ENCODE measurements around the gene PTGER2. TPM values are rescaled to one million over a fixed set of nuclear protein-coding genes. Genes with fewer than 3 reads are reported as not detected.

PTGER2 gene, protein sequence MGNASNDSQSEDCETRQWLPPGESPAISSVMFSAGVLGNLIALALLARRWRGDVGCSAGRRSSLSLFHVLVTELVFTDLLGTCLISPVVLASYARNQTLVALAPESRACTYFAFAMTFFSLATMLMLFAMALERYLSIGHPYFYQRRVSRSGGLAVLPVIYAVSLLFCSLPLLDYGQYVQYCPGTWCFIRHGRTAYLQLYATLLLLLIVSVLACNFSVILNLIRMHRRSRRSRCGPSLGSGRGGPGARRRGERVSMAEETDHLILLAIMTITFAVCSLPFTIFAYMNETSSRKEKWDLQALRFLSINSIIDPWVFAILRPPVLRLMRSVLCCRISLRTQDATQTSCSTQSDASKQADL
- 1 to 10 TPM; 4.3 to 4.8 TPM for total RNA-seq
- 90.8 TPM for polyA plus RNA-seq (2013, experiment 1 of 2)
- polyA plus RNA-seq (2013, experiment 2 of 2) = 85.5 TPM
- 4.6 to 245 (median 23.8) reads per million in 172 experiments for total RNA-seq

DNA sequence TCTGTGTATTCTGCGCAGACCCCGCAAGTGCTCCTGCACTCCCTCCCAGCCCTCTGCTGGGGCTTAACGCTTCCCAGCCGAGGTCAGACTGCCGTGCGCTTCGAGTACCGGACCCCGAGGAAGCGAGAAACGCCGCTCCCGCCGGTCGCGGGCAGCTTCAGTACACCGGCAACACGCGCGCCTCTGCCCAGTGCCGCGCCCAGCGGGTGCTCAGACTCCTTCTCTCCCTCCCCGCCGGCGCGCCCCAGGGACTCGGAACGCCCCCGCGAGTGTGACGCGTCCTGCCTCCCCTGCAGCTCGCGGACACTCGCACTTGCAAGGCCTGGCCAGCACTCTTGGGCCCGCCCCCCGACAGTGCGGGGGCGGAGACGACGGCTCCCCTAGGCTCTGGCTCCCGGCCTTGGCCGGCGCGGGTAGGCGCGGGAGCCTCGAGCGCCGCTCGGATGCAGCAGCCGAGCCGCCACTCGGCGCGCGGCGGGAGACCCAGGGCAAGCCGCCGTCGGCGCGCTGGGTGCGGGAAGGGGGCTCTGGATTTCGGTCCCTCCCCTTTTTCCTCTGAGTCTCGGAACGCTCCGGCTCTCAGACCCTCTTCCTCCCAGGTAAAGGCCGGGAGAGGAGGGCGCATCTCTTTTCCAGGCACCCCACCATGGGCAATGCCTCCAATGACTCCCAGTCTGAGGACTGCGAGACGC, at the start of gene PTGER2:
PTGER2 (plus strand) TSS at position 410 of the 692 bp plus-strand sequence; CDS start at position 647, 237 bp downstream.
- H3K9me3 ChIP-seq (ENCODE audit: control insufficient read depth in 1 of 2, insufficient read depth in 1 of 2, low read length in 2 of 2) = peaks cover 0 to 5% of the 10 kb centered on the region in 2 experiments
- no peaks in the 10 kb centered on the region for H3K9me3 Mint-ChIP-seq
- peak within 1 kb of the TSS; percentile 77 for H3K27ac Mint-ChIP-seq
- no peaks in the 10 kb centered on the region for H3K27me3 ChIP-seq (ENCODE audit: control insufficient read depth in 1 of 2, insufficient read depth in 2 of 2, low read length in 2 of 2)
- peaks cover 47% of the 10 kb centered on the region for H3K27me3 Mint-ChIP-seq
- H3K4me3 Mint-ChIP-seq = peak within 1 kb of the TSS; percentile 97
- peaks cover 12% of the 10 kb centered on the region for H3K36me3 Mint-ChIP-seq (ENCODE audit: low read depth)
- TF ChIP-seq CTCF (IDR thresholded peaks at IDR 0.05) = no peak
- peak; percentile 33 to 91 (median 58) for DNase-seq
- H3K4me1 ChIP-seq (ENCODE audit: insufficient read depth, low read length) = peaks cover 62% of the 10 kb centered on the region
- peak within 1 kb of the TSS; percentile 97 for H3K4me3 ChIP-seq (ENCODE audit: low read length)
- peaks cover 67% of the 10 kb centered on the region for H3K4me1 Mint-ChIP-seq (ENCODE audit: low read depth)
- H3K36me3 ChIP-seq (ENCODE audit: insufficient read depth, low read length) = peaks cover 8% of the 10 kb centered on the region
- ChIA-PET POLR2A (interaction anchor here (0.6 to 2.1 kb wide), 5 partner anchors 12 to 237 kb away, joined by 3 to 10 read pairs (median 6); partner anchors contain the start of gene TXNDC16), CTCF (interaction anchor here (1.1 kb wide), 1 partner anchor 9 kb away, joined by 3 read pairs; no protein-coding TSS in a partner anchor)
- peak within 1 kb of the TSS; percentile 27 to 74 for H3K27ac ChIP-seq (ENCODE audit: low read depth in 1 of 2, low read length in 2 of 2)
- ATAC-seq (ENCODE audit: poor library complexity) = peak; percentile 64
- intact Hi-C loops (cut with DNase I, micrococcal nuclease) = loop anchor here in 1 of 2 experiments (10.0 kb wide), 1 partner anchor 91 kb away; no protein-coding TSS in a partner anchor

- Histone ChIP-seq H3K36me3 (ENCODE audit: insufficient read depth, low read length) (no peaks in the 10 kb centered on the region), H3K4me3 (ENCODE audit: low read length) (no peak overlapping the region), H3K4me1 (ENCODE audit: insufficient read depth, low read length) (peaks cover 44% of the 10 kb centered on the region), H3K27ac (ENCODE audit: low read depth in 1 of 2, low read length in 2 of 2) (no peak overlapping the region), H3K9me3 (ENCODE audit: control insufficient read depth in 1 of 2, insufficient read depth in 1 of 2, low read length in 2 of 2) (peaks cover 0 to 9% of the 10 kb centered on the region in 2 experiments), H3K27me3 (ENCODE audit: control insufficient read depth in 1 of 2, insufficient read depth in 2 of 2, low read length in 2 of 2) (peaks cover 23 to 26% of the 10 kb centered on the region in 2 experiments)
- DNase-seq (peak in 1 of 14 experiments; percentile 28), ATAC-seq (ENCODE audit: poor library complexity) (no peak)
- CTCF ChIA-PET = no interaction called here
- H3K4me1 Mint-ChIP-seq (ENCODE audit: low read depth) = peaks cover 35% of the 10 kb centered on the region
- H3K36me3 Mint-ChIP-seq (ENCODE audit: low read depth) = no peaks in the 10 kb centered on the region
- intact Hi-C loops (cut with DNase I, micrococcal nuclease) = no loop called here
- no peak overlapping the region for H3K4me3 Mint-ChIP-seq
- no peak overlapping the region for H3K27ac Mint-ChIP-seq
- POLR2A ChIA-PET = no interaction called here
- no peaks in the 10 kb centered on the region for H3K9me3 Mint-ChIP-seq
- no peak for TF ChIP-seq CTCF (IDR thresholded peaks at IDR 0.05)
- H3K27me3 Mint-ChIP-seq = peaks cover 40% of the 10 kb centered on the region
Measured at GRCh38 chr14:52265253-52265652, 48.9 kb upstream of the PTGER2 start.

- DNase-seq (no peak), ATAC-seq (ENCODE audit: poor library complexity) (no peak)
- Mint-ChIP-seq H3K27me3 (peaks cover 45% of the 10 kb centered on the region), H3K4me1 (ENCODE audit: low read depth) (peaks cover 35% of the 10 kb centered on the region), H3K36me3 (ENCODE audit: low read depth) (no peaks in the 10 kb centered on the region), H3K4me3 (peak overlapping the region; percentile 3), H3K9me3 (no peaks in the 10 kb centered on the region), H3K27ac (no peak overlapping the region)
- TF ChIP-seq CTCF (IDR thresholded peaks at IDR 0.05) = no peak
- Histone ChIP-seq H3K4me3 (ENCODE audit: low read length) (no peak overlapping the region), H3K9me3 (ENCODE audit: control insufficient read depth in 1 of 2, insufficient read depth in 1 of 2, low read length in 2 of 2) (peaks cover 0 to 9% of the 10 kb centered on the region in 2 experiments), H3K27ac (ENCODE audit: low read depth in 1 of 2, low read length in 2 of 2) (peak overlapping the region in 1 of 2 donors; percentile 12), H3K4me1 (ENCODE audit: insufficient read depth, low read length) (peaks cover 44% of the 10 kb centered on the region), H3K27me3 (ENCODE audit: control insufficient read depth in 1 of 2, insufficient read depth in 2 of 2, low read length in 2 of 2) (peaks cover 23 to 26% of the 10 kb centered on the region in 2 experiments), H3K36me3 (ENCODE audit: insufficient read depth, low read length) (no peaks in the 10 kb centered on the region)
- ChIA-PET POLR2A (no interaction called here), CTCF (no interaction called here)
- intact Hi-C loops (cut with DNase I, micrococcal nuclease) = no loop called here
Measured at GRCh38 chr14:52266179-52266578, 47.9 kb upstream of the PTGER2 start.
